SK-N-SH treated with all-trans-retinoic acid at 6 μM for 48 hours (cell line): ENCODE results near the gene GOLGA6A.
"Not testable (repeated sequence)": the region's sequence is repeated elsewhere in the genome, so short reads cannot be mapped to it uniquely, and the experiment has no call there.

Experiments
- ATAC-seq: fragments of 200-7000 bp; cut with Tn5 transposase; 3 replicates; pipeline ENCODE4 v1.9.1; 2020; ENCODE audit warnings: mild to moderate bottlenecking, moderate library complexity
- BACH2 ChIP-seq: fragments of 250-450 bp; sonication (Bioruptor Pico); IDR thresholded peaks from 2 replicates; pipeline ENCODE4 v1.9.0; 2021; ENCODE audit warnings: mild to moderate bottlenecking, borderline replicate concordance
- CSDC2 ChIP-seq: fragments of 250-450 bp; sonication (Bioruptor Pico); IDR thresholded peaks from 2 replicates; pipeline ENCODE4 v1.5.0; 2020; ENCODE audit warnings: mild to moderate bottlenecking, moderate library complexity
- ESRRG ChIP-seq: fragments of 250-450 bp; sonication (Bioruptor Pico); IDR thresholded peaks from 2 replicates; pipeline ENCODE4 v1.6.1; 2021; ENCODE audit warnings: mild to moderate bottlenecking
- GLIS3 ChIP-seq: fragments of 250-450 bp; sonication (Bioruptor Pico); IDR thresholded peaks from 2 replicates; pipeline ENCODE4 v1.5.0; 2020; ENCODE audit warnings: mild to moderate bottlenecking, moderate library complexity
- ISL1 ChIP-seq: fragments of 250-450 bp; sonication (Bioruptor Pico); IDR thresholded peaks from 2 replicates; pipeline ENCODE4 v2.1.2; 2022; ENCODE audit warnings: mild to moderate bottlenecking, moderate library complexity
- SNAI2 ChIP-seq: fragments of 250-450 bp; sonication (Bioruptor Pico); IDR thresholded peaks from 2 replicates; pipeline ENCODE4 v1.5.0; 2020; ENCODE audit warnings: mild to moderate bottlenecking, moderate library complexity
- TCF4 ChIP-seq: fragments of 250-450 bp; sonication (Bioruptor Pico); IDR thresholded peaks from 2 replicates; pipeline ENCODE4 v1.8.0; 2021; ENCODE audit warnings: mild to moderate bottlenecking, moderate library complexity, borderline replicate concordance
- TOX ChIP-seq: fragments of 250-450 bp; sonication (Bioruptor Pico); IDR thresholded peaks from 2 replicates; pipeline ENCODE4 v1.8.0; 2021; ENCODE audit warnings: mild to moderate bottlenecking, moderate library complexity, borderline replicate concordance
- ZC3H10 ChIP-seq: fragments of 250-450 bp; sonication (Bioruptor Pico); IDR thresholded peaks from 2 replicates; pipeline ENCODE4 v1.5.1; 2021; ENCODE audit warnings: mild to moderate bottlenecking, moderate library complexity
- ZFP3 ChIP-seq: fragments of 250-450 bp; sonication (Bioruptor Pico); IDR thresholded peaks from 2 replicates; pipeline ENCODE4 v1.5.0; 2020; ENCODE audit warnings: mild to moderate bottlenecking, moderate library complexity
- ZFP30 ChIP-seq: fragments of 450-650 bp; formaldehyde crosslinking; IDR thresholded peaks from 2 replicates; pipeline ENCODE4 v1.5.0; 2022; ENCODE audit warnings: mild to moderate bottlenecking, moderate library complexity
- ZNF70 ChIP-seq: fragments of 450-650 bp; formaldehyde crosslinking; IDR thresholded peaks from 2 replicates; pipeline ENCODE4 v1.5.0; 2020; ENCODE audit warnings: mild to moderate bottlenecking, moderate library complexity
- ZNF8 ChIP-seq: fragments of 450-650 bp; formaldehyde crosslinking; IDR thresholded peaks from 2 replicates; pipeline ENCODE4 v1.5.0; 2020; ENCODE audit warnings: mild to moderate bottlenecking, moderate library complexity
- TF ChIP-seq, protein P1 (sequence below): fragments of 250-450 bp; sonication (Bioruptor Pico); IDR thresholded peaks from 2 replicates; pipeline ENCODE4 v1.5.1; 2021; ENCODE audit warnings: mild to moderate bottlenecking, moderate library complexity
- TF ChIP-seq, protein P2 (sequence below): fragments of 250-450 bp; sonication (Bioruptor Pico); IDR thresholded peaks from 2 replicates; pipeline ENCODE4 v1.5.1; 2020; ENCODE audit warnings: low read depth, mild to moderate bottlenecking, moderate library complexity
- TF ChIP-seq, protein P3 (sequence below): fragments of 250-450 bp; sonication (Bioruptor Pico); IDR thresholded peaks from 2 replicates; pipeline ENCODE4 v1.8.0; 2021; ENCODE audit warnings: low read depth, mild to moderate bottlenecking, moderate library complexity, borderline replicate concordance
- TF ChIP-seq, protein P4 (sequence below): fragments of 250-450 bp; sonication (Bioruptor Pico); IDR thresholded peaks from 2 replicates; pipeline ENCODE4 v1.8.0; 2020; ENCODE audit warnings: mild to moderate bottlenecking, moderate library complexity, borderline replicate concordance
- TF ChIP-seq, protein P5 (sequence below): fragments of 250-450 bp; sonication (Bioruptor Pico); IDR thresholded peaks from 2 replicates; pipeline ENCODE4 v1.5.0; 2020; ENCODE audit warnings: mild to moderate bottlenecking, moderate library complexity

Gene GOLGA6A

DNA sequence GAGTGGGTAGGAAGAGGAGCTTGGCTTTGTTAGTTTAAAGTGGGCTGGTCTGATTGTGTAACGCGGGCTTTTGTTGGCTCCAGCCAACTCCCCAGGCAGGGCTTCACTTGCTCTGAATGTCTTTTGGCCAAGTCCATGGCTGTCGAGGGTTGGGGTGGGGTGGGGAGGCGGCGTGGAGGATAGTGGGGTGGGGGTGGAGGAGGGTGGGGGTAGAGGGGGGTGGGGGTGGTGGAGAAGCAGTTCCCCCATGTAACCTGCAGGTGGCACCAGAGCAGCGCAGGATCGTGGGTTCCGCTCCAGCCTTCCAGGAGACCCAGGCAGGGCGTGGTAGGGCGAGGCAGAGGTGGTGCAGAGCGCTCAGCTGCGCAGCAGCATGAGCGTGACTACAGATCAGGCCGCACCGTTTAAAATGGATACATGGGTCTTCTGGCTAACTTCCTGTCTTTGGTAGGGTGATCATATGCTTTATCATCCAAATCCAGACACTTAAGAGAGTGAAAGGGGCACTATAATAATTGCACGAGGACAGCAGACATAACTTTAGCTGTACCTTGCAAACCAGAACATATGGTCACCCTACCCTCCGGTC lies 28.3 kb downstream of the GOLGA6A start (continued):
- TF ChIP-seq, protein P1, sequence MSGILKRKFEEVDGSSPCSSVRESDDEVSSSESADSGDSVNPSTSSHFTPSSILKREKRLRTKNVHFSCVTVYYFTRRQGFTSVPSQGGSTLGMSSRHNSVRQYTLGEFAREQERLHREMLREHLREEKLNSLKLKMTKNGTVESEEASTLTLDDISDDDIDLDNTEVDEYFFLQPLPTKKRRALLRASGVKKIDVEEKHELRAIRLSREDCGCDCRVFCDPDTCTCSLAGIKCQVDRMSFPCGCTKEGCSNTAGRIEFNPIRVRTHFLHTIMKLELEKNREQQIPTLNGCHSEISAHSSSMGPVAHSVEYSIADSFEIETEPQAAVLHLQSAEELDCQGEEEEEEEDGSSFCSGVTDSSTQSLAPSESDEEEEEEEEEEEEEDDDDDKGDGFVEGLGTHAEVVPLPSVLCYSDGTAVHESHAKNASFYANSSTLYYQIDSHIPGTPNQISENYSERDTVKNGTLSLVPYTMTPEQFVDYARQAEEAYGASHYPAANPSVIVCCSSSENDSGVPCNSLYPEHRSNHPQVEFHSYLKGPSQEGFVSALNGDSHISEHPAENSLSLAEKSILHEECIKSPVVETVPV (CRISPR knock-in tag) = no peak
- TF ChIP-seq GLIS3 (no peak), ISL1 (CRISPR knock-in tag) (no peak)

DNA sequence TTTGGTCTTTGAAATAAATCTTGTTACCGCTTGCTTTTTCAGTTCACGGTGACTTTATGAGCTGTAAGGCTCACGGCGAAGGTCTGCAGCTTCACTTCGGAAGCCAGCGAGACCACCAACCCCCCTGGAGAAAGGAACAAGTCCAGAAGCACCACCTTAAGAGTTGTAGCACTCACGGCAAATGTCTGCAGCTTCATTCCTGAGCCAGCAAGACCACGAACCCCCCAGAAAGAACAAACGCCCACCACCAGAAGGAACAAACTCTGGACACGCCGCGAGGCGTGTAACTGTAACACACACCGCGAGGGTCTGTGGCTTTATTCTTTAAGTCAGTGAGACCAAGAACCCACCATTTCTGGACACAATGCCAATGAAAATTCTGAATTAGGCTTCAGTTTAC lies 28.8 kb downstream of the GOLGA6A start:
- TF ChIP-seq, protein P2, sequence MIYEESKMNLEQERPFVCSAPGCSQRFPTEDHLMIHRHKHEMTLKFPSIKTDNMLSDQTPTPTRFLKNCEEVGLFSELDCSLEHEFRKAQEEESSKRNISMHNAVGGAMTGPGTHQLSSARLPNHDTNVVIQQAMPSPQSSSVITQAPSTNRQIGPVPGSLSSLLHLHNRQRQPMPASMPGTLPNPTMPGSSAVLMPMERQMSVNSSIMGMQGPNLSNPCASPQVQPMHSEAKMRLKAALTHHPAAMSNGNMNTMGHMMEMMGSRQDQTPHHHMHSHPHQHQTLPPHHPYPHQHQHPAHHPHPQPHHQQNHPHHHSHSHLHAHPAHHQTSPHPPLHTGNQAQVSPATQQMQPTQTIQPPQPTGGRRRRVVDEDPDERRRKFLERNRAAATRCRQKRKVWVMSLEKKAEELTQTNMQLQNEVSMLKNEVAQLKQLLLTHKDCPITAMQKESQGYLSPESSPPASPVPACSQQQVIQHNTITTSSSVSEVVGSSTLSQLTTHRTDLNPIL (CRISPR knock-in tag) = no peak
- TF ChIP-seq ZC3H10 = no peak
- TF ChIP-seq, protein P1 (CRISPR knock-in tag) = no peak
- TF ChIP-seq ESRRG (CRISPR knock-in tag) = no peak
- no peak for TF ChIP-seq ZFP30 (CRISPR knock-in tag)
- TF ChIP-seq, protein P3, sequence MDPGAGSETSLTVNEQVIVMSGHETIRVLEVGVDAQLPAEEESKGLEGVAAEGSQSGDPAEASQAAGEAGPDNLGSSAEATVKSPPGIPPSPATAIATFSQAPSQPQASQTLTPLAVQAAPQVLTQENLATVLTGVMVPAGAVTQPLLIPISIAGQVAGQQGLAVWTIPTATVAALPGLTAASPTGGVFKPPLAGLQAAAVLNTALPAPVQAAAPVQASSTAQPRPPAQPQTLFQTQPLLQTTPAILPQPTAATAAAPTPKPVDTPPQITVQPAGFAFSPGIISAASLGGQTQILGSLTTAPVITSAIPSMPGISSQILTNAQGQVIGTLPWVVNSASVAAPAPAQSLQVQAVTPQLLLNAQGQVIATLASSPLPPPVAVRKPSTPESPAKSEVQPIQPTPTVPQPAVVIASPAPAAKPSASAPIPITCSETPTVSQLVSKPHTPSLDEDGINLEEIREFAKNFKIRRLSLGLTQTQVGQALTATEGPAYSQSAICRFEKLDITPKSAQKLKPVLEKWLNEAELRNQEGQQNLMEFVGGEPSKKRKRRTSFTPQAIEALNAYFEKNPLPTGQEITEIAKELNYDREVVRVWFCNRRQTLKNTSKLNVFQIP (CRISPR knock-in tag) = no peak
- TF ChIP-seq BACH2 (CRISPR knock-in tag) = no peak
- TF ChIP-seq ZNF70 = no peak
- TF ChIP-seq ZFP3 (CRISPR knock-in tag) = no peak
- TF ChIP-seq CSDC2 (CRISPR knock-in tag) = no peak
- TF ChIP-seq, protein P4, sequence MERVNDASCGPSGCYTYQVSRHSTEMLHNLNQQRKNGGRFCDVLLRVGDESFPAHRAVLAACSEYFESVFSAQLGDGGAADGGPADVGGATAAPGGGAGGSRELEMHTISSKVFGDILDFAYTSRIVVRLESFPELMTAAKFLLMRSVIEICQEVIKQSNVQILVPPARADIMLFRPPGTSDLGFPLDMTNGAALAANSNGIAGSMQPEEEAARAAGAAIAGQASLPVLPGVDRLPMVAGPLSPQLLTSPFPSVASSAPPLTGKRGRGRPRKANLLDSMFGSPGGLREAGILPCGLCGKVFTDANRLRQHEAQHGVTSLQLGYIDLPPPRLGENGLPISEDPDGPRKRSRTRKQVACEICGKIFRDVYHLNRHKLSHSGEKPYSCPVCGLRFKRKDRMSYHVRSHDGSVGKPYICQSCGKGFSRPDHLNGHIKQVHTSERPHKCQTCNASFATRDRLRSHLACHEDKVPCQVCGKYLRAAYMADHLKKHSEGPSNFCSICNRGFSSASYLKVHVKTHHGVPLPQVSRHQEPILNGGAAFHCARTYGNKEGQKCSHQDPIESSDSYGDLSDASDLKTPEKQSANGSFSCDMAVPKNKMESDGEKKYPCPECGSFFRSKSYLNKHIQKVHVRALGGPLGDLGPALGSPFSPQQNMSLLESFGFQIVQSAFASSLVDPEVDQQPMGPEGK (CRISPR knock-in tag) = no peak
- TF ChIP-seq TOX (CRISPR knock-in tag) = no peak
- TF ChIP-seq SNAI2 (CRISPR knock-in tag) = no peak
- TF ChIP-seq ZNF8 (CRISPR knock-in tag) = no peak
- no peak for TF ChIP-seq GLIS3
- TF ChIP-seq, protein P5, sequence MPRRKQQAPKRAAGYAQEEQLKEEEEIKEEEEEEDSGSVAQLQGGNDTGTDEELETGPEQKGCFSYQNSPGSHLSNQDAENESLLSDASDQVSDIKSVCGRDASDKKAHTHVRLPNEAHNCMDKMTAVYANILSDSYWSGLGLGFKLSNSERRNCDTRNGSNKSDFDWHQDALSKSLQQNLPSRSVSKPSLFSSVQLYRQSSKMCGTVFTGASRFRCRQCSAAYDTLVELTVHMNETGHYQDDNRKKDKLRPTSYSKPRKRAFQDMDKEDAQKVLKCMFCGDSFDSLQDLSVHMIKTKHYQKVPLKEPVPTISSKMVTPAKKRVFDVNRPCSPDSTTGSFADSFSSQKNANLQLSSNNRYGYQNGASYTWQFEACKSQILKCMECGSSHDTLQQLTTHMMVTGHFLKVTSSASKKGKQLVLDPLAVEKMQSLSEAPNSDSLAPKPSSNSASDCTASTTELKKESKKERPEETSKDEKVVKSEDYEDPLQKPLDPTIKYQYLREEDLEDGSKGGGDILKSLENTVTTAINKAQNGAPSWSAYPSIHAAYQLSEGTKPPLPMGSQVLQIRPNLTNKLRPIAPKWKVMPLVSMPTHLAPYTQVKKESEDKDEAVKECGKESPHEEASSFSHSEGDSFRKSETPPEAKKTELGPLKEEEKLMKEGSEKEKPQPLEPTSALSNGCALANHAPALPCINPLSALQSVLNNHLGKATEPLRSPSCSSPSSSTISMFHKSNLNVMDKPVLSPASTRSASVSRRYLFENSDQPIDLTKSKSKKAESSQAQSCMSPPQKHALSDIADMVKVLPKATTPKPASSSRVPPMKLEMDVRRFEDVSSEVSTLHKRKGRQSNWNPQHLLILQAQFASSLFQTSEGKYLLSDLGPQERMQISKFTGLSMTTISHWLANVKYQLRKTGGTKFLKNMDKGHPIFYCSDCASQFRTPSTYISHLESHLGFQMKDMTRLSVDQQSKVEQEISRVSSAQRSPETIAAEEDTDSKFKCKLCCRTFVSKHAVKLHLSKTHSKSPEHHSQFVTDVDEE (CRISPR knock-in tag) = no peak
- TF ChIP-seq TCF4 (CRISPR knock-in tag) = no peak
- no peak for TF ChIP-seq ISL1 (CRISPR knock-in tag)
- no peak for ATAC-seq

DNA sequence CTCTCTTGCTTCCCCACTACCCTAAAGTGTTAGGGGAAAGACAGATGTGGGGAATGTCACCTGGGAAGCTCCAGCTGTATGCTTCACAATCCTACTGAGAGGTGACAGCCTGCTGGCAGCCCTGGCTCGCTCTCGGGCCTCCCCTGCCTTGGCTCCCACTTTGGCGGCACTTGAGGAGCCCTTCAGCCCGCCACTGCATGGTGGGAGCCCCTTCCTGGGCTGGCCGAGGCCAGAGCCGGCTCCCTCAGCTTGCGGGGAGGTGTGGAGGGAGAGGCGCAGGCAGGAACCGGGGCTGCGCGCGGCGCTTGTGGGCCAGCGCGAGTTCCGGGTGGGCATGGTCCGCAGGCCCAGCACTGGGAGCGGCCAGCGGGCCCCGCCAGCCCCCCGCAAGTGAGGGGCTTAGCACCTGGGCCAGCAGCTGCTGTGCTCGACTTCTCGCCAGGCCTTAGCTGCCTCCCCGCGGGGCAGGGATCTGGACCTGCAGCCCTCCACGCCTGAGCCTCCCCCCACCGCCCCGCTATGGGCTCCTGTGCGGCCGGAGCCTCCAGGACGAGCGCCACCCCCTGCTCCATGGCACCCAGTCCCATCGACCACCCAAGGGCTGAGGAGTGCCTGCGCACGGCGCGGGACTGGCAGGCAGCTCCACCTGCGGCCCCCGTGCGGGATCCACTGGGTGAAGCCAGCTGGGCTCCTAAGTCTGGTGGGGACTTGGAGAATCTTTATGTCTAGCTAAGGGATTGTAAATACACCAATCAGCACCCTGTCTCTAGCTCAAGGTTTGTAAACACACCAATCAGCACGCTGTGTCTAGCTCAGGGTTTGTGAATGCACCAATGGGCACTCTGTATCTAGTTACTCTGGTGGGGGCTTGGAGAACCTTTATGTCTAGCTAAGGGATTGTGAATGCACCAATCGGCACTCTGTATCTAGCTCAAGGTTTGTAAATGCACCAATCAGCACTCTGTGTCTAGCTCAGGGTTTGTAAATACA lies 29.8 kb downstream of the GOLGA6A start:
- not testable (repeated sequence) for ATAC-seq
